Left lung (tissue), 10 donors: Measurements from ENCODE around the gene PPP4R3A. TPM values are rescaled to one million over a fixed set of nuclear protein-coding genes. Genes with fewer than 3 reads are reported as not detected.
A peak's percentile ranks its signal among the peaks of the same experiment; 100 is the strongest.

Source experiments
- ATAC-seq: fragments of 200-7000 bp; cut with Tn5 transposase; one replicate; pipeline ENCODE4 v1.9.1; 2020; ENCODE audit warnings: moderate library complexity
- DNase-seq, 4 donors: peaks; one replicate each; pipeline ENCODE4 v3.0.0-alpha.2; 2013 to 2020
- H3K27ac ChIP-seq, 2 donors: fragments of 200-600 bp; sonication (generic) in 1 of 2; one replicate each; pipeline versions ENCODE4 v1.5.0 to v1.8.0; 2020 to 2021
- H3K27me3 ChIP-seq, 2 donors: fragments of 200-600 bp; sonication (generic) in 1 of 2; one replicate each; pipeline versions ENCODE4 v1.5.0 to v1.8.0; 2020 to 2021
- H3K36me3 ChIP-seq, 2 donors: fragments of 200-600 bp; sonication (generic) in 1 of 2; one replicate each; pipeline versions ENCODE4 v1.5.0 to v1.8.0; 2020 to 2021
- H3K4me1 ChIP-seq, 2 donors: fragments of 200-600 bp; one replicate each; pipeline ENCODE4 v1.8.0; 2021
- H3K4me3 ChIP-seq, 2 donors: fragments of 200-600 bp; sonication (generic) in 1 of 2; one replicate each; pipeline versions ENCODE4 v1.5.0 to v1.8.0; 2020 to 2021; ENCODE audit warnings: mild to moderate bottlenecking in 1 of 2
- H3K9me3 ChIP-seq, 2 donors: fragments of 200-600 bp; sonication (generic) in 1 of 2; one replicate each; pipeline versions ENCODE4 v1.5.0 to v1.8.0; 2020 to 2021
- intact Hi-C, 2 donors: fragments of 100-400 bp; cut with DNase I; formaldehyde crosslinking; loops; one replicate each; pipeline versions ENCODE4 v1.11.2 to v1.14.2; 2022
- polyA plus RNA-seq, 6 donors: library from polyadenylated mRNA; unstranded; fragments of 120-200 nt; gene quantifications; one replicate each; pipeline ENCODE4 v1.2.1, GENCODE V29; 2013; ENCODE audit not compliant: insufficient read length in 6 of 6
- total RNA-seq, 2 donors: library from RNA; stranded (reverse); fragmentation: NEBNext Ultra II Directional; extraction: Animal tissue kit (Norgen Biotek cat#: 25700); gene quantifications; one replicate each; pipeline ENCODE4 v1.2.1, GENCODE V29; 2021
- TF ChIP-seq, protein P1 (sequence below), 2 donors: fragments of 200-600 bp; sonication (generic) in 1 of 2; IDR thresholded peaks; one replicate each; pipeline versions ENCODE4 v1.5.0 to v1.8.0; 2021; ENCODE audit warnings: antibody characterized with exemption in 2 of 2
- donor health status: DM: no; HTN: yes; CAD: no.
- donor health status: DM: no; HTN: no; CAD: no.

The PPP4R3A gene
- total and polyA plus RNA-seq, 8 donors = 68.8 to 125 (median 110) TPM

DNA sequence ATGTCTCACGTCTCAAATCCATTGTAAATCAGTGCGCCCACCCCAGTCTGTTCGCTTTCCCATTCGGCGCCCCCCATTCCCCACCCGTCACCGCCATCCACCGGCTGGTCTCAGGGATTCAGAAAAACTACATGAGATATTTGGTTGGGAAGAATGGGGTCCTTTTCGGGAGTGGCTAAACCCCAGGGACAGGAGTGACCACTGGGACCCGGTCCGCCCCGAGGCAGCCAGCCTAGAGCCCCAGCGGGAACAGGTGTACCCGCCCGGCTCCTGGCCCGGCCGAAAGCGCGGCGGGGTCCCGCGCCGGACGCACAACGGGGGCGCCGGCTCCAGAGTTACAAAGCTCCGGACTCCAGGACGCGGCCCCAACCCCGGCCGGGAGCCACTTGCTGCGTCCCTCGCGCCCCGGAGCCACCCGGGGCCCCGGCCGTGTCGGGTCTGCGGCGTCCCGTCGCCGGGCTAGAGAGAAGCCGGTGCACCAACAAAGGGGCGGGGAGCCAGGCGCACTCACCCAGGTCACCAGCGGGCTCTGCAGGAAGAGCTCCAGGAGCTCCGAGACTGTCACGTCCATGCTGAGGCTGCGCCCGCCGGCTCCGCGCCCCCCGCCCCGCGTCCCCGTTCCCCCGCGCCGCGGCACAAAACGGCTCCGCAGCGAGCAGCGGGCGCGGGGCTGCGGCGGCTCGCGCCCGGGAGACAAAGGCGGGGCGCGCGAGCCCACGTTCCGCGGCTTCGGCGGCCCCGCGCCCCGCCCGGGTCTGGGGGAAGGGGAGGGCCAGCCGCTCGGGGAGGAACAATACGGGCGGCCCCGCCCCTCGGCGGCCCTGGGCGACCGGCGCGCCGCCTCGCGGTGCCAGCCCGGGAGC lies 92.8 kb downstream of the PPP4R3A start, which contains the start of gene CCDC88C:
TSS of gene CCDC88C (minus strand) at position 701 of the 863 bp plus-strand sequence. CDS start at position 571, 130 bp downstream.
- Histone ChIP-seq H3K4me1 (peaks cover 9 to 65% of the 10 kb centered on the region in 2 donors), H3K9me3 (no peaks in the 10 kb centered on the region), H3K36me3 (no peaks in the 10 kb centered on the region), H3K27me3 (peaks cover 0 to 6% of the 10 kb centered on the region in 2 donors), H3K27ac (peak within 1 kb of the TSS; percentile 75 to 85), H3K4me3 (peak within 1 kb of the TSS; percentile 58 to 91)
- ATAC-seq (peak; percentile 58), DNase-seq (peak in 2 of 4 donors; percentile 73 to 96)
- intact Hi-C loops = loop anchor here (5.0 to 10.0 kb wide), 2 partner anchors 93 to 95 kb away; no protein-coding TSS in a partner anchor
- TF ChIP-seq, protein P1, sequence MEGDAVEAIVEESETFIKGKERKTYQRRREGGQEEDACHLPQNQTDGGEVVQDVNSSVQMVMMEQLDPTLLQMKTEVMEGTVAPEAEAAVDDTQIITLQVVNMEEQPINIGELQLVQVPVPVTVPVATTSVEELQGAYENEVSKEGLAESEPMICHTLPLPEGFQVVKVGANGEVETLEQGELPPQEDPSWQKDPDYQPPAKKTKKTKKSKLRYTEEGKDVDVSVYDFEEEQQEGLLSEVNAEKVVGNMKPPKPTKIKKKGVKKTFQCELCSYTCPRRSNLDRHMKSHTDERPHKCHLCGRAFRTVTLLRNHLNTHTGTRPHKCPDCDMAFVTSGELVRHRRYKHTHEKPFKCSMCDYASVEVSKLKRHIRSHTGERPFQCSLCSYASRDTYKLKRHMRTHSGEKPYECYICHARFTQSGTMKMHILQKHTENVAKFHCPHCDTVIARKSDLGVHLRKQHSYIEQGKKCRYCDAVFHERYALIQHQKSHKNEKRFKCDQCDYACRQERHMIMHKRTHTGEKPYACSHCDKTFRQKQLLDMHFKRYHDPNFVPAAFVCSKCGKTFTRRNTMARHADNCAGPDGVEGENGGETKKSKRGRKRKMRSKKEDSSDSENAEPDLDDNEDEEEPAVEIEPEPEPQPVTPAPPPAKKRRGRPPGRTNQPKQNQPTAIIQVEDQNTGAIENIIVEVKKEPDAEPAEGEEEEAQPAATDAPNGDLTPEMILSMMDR (IDR thresholded peaks at IDR 0.05) = no peak

DNA sequence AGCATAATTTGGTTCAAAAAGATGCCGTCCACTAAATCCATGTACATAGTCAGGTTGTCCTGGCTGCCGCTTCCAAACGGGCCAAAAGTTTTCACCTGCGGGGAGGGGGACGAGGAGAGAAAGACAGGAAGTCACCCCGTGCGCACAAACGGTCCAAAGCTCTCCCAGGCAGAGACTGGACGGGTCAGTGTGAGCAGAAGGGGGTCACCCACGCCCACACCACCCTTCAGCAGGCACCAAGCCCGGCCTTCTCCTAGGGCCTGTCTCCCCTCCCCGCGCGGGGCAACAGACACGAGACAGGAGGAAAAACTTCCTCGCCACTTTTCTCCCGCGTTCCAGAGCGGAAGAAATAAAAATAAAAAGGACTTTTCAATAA lies 93.4 kb downstream of the PPP4R3A start:
- TF ChIP-seq, protein P1 (IDR thresholded peaks at IDR 0.05) = no peak
- Histone ChIP-seq H3K4me1 (peaks cover 9 to 69% of the 10 kb centered on the region in 2 donors), H3K36me3 (no peaks in the 10 kb centered on the region), H3K27ac (peak overlapping the region; percentile 75 to 85), H3K4me3 (peak overlapping the region; percentile 58 to 91), H3K9me3 (no peaks in the 10 kb centered on the region), H3K27me3 (peaks cover 0 to 6% of the 10 kb centered on the region in 2 donors)
- intact Hi-C loops = loop anchor here (5.0 to 10.0 kb wide), 2 partner anchors 92 to 94 kb away; no protein-coding TSS in a partner anchor
- ATAC-seq = peak; percentile 11
- DNase-seq = no peak

DNA sequence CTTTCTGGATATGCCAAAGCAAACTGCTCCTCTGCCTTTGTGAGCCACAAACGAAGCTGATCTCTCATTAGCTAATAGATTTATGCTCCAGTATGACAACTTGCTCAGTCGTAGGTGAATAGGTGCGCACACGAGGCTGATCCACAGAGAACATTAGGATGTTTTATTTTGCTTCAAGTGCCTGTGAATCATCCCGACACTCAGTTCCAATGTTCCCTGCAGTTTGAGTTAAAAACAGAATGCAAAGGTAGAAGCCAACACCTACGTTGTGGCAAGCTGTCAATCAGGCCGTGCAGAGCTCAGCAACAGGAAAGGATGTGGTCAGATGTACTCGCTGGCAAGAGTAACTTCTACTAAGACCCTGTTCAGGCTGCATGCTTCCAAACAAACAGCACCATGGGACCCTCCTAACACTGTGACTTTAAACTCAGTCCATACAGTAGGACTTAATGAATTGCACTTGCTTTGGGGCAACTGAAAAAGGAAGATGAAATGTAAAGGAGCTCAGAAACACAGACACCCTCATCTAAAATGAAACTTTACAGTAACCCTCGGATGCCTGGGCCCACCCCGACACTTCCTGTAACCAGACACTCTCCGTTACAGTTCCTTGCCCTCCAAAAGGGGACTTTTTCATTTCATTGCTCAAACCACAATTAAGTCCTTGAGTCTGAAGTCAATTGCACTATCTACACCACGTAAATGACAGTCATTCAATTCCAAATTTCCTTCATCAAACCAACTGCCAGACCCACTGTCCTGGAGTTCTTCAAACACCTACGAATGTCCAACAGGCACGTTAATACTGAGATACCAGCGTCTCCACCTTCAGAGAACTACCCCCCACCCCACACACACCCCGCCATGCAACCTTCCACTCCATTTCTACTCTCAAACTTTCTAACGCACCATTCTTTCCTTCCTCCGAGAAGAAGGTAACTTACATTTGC lies 94.0 kb downstream of the PPP4R3A start:
- DNase-seq (no peak), ATAC-seq (peak; percentile 13)
- Histone ChIP-seq H3K27me3 (peaks cover 0 to 6% of the 10 kb centered on the region in 2 donors), H3K9me3 (no peaks in the 10 kb centered on the region), H3K4me1 (peaks cover 9 to 69% of the 10 kb centered on the region in 2 donors), H3K27ac (peak overlapping the region; percentile 75 to 85), H3K36me3 (no peaks in the 10 kb centered on the region), H3K4me3 (peak overlapping the region; percentile 58 to 91)
- TF ChIP-seq, protein P1 (IDR thresholded peaks at IDR 0.05) = no peak
- intact Hi-C loops = loop anchor here (5.0 to 10.0 kb wide), 2 partner anchors 91 to 94 kb away; no protein-coding TSS in a partner anchor

DNA sequence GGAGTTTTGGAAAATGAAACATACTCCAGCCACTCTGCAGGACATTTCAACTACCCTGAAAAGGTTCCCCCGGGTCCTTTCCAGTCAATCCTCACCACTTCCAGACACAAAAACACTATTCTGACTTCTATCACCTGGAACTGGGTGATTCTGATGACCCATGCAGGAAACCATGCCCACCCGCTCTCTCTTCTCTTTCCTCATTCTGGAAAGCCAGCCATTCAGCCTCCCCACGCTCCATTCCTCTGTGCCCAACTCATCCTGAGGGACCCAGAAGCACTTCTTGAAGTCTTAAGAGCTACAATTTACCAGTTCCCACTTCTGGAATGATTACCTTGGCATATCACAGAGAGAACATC lies 95.7 kb downstream of the PPP4R3A start:
- Histone ChIP-seq H3K27ac (peak overlapping the region in 1 of 2 donors; percentile 50), H3K4me1 (peaks cover 9 to 76% of the 10 kb centered on the region in 2 donors), H3K9me3 (no peaks in the 10 kb centered on the region), H3K36me3 (no peaks in the 10 kb centered on the region), H3K27me3 (peaks cover 0 to 6% of the 10 kb centered on the region in 2 donors), H3K4me3 (peak overlapping the region in 1 of 2 donors; percentile 91)
- TF ChIP-seq, protein P1 (IDR thresholded peaks at IDR 0.05) = no peak
- ATAC-seq (no peak), DNase-seq (no peak)
- intact Hi-C loops = loop anchor here in 1 of 2 donors (10.0 kb wide), 1 partner anchor 90 kb away; no protein-coding TSS in a partner anchor
